Liver (tissue), 9 donors: Measurements from ENCODE around the gene DNASE2B. TPM values are rescaled to one million over a fixed set of nuclear protein-coding genes. Genes with fewer than 3 reads are reported as not detected.

Experiments used
- DNase-seq: peaks from one replicate; pipeline ENCODE4 v3.0.0-alpha.2; 2017; ENCODE audit warnings: low spot score
- H3K27ac ChIP-seq, 2 donors: one replicate each; pipeline ENCODE4 v1.7.0; 2013; ENCODE audit warnings: inconsistent platforms in 2 of 2, low read length in 2 of 2, control low read depth in 1 of 2, low read depth in 1 of 2, mild to moderate bottlenecking in 1 of 2
- H3K27me3 ChIP-seq, 4 donors: one replicate each; pipeline versions ENCODE4 v1.6.1 to v1.7.0; 2013; ENCODE audit warnings: low read length in 3 of 4, inconsistent platforms in 1 of 4, mild to moderate bottlenecking in 1 of 4, moderate library complexity in 1 of 4; ENCODE audit not compliant: control insufficient read depth in 4 of 4, insufficient read depth in 4 of 4
- H3K36me3 ChIP-seq, 4 donors: one replicate each; pipeline versions ENCODE4 v1.6.1 to v1.7.0; 2013; ENCODE audit warnings: low read length in 3 of 4, mild to moderate bottlenecking in 3 of 4, low read depth in 1 of 4, moderate library complexity in 1 of 4; ENCODE audit not compliant: control insufficient read depth in 4 of 4, insufficient read depth in 3 of 4
- H3K4me1 ChIP-seq, 4 donors: one replicate each; pipeline versions ENCODE4 v1.6.1 to v1.7.0; 2013; ENCODE audit warnings: low read length in 3 of 4, mild to moderate bottlenecking in 3 of 4, moderate library complexity in 1 of 4; ENCODE audit not compliant: control insufficient read depth in 4 of 4, insufficient read depth in 4 of 4
- H3K4me3 ChIP-seq, 3 donors: one replicate each; pipeline versions ENCODE4 v1.6.1 to v1.7.0; 2013; ENCODE audit warnings: low read length in 3 of 3, control low read depth in 1 of 3, low read depth in 1 of 3, mild to moderate bottlenecking in 1 of 3
- H3K9ac ChIP-seq, 2 donors: one replicate each; pipeline ENCODE4 v1.7.0; 2013; ENCODE audit warnings: low read length in 2 of 2, mild to moderate bottlenecking in 2 of 2, moderate library complexity in 2 of 2, control low read depth in 1 of 2, low read depth in 1 of 2
- H3K9me3 ChIP-seq, 4 donors: one replicate each; pipeline versions ENCODE4 v1.6.1 to v1.7.0; 2013; ENCODE audit warnings: low read length in 3 of 4; ENCODE audit not compliant: control insufficient read depth in 4 of 4
- FOXA1 ChIP-seq: IDR thresholded peaks from 2 replicates; pipeline ENCODE4 v1.6.1; 2016; ENCODE audit warnings: antibody characterized with exemption
- FOXA2 ChIP-seq: IDR thresholded peaks from 2 replicates; pipeline ENCODE4 v1.6.1; 2016; ENCODE audit warnings: antibody characterized with exemption
- HNF4A ChIP-seq, 2 donors: conservative IDR thresholded peaks; 2 replicates each; pipeline ENCODE4 v1.6.1; 2016; ENCODE audit warnings: antibody characterized with exemption in 2 of 2, mild to moderate bottlenecking in 2 of 2
- JUND ChIP-seq, 2 donors: IDR thresholded peaks; 2 replicates each; pipeline ENCODE4 v1.6.1; 2016; ENCODE audit warnings: antibody characterized with exemption in 2 of 2
- MAX ChIP-seq: IDR thresholded peaks from 2 replicates; pipeline ENCODE4 v1.6.1; 2016; ENCODE audit warnings: antibody characterized with exemption
- NR2F2 ChIP-seq: IDR thresholded peaks from 2 replicates; pipeline ENCODE4 v1.6.1; 2016; ENCODE audit warnings: antibody characterized with exemption
- REST ChIP-seq: IDR thresholded peaks from 2 replicates; pipeline ENCODE4 v1.6.1; 2016; ENCODE audit warnings: antibody characterized with exemption, mild to moderate bottlenecking
- RXRA ChIP-seq, 2 donors: IDR thresholded peaks; 2 replicates each; pipeline ENCODE4 v1.6.1; 2017 to 2018; ENCODE audit warnings: antibody characterized with exemption in 2 of 2, mild to moderate bottlenecking in 1 of 2
- SP1 ChIP-seq: IDR thresholded peaks from 2 replicates; pipeline ENCODE4 v1.6.1; 2018; ENCODE audit warnings: antibody characterized with exemption, mild to moderate bottlenecking
- TAF1 ChIP-seq: conservative IDR thresholded peaks from 2 replicates; pipeline ENCODE4 v1.6.1; 2016; ENCODE audit warnings: antibody characterized with exemption, mild to moderate bottlenecking
- WGBS: extraction: QIAGEN DNeasy Blood & Tissue Kit; methylation state at CpG from one replicate; pipeline ENCODE4 v1.1.7; 2013; 5-methylcytosine and 5-hydroxymethylcytosine counted together
- polyA plus RNA-seq, 2 donors: library from polyadenylated mRNA; stranded (reverse) in 1 of 2; unstranded in 1 of 2; fragments of 200-250 nt in 1 of 2; fragments of >200 nt in 1 of 2; fragmentation: Nextera tagmentation in 1 of 2; extraction: Ambion mirVana in 1 of 2; gene quantifications; one replicate each; pipeline versions ENCODE4 v1.2.1 to v1.2.3, GENCODE V29; 2013 to 2015
- total RNA-seq, 2 donors: library from RNA; depleted of rRNA; stranded (reverse); fragments of >200 nt; gene quantifications; one replicate each; pipeline ENCODE4 v1.2.3, GENCODE V29; 2014
- donor health status: healthy.
- donor health status: healthy.
- donor health status: healthy.
- donor health status: healthy.
- donor health status: healthy.

Gene DNASE2B
- total RNA-seq (not detected), polyA plus RNA-seq (not detected)

- Histone ChIP-seq H3K4me3 (no peak within 1 kb of the TSS), H3K36me3 (no peaks in the 10 kb centered on the region), H3K9ac (no peak within 1 kb of the TSS), H3K9me3 (no peaks in the 10 kb centered on the region), H3K27ac (no peak within 1 kb of the TSS), H3K4me1 (no peaks in the 10 kb centered on the region), H3K27me3 (no peaks in the 10 kb centered on the region)
- 90% methylated on average over 11 of the region's 11 CpGs for WGBS
- no peak for DNase-seq
- TF ChIP-seq MAX (no peak), NR2F2 (no peak)
Observed at GRCh38 chr1:84398175-84399155, at the start of gene DNASE2B. DNASE2B (plus strand) TSS chr1:84398484; CDS start chr1:84398565, 81 bp downstream.

GRCh38 chr1:84348759-84349158, 49.5 kb upstream of the DNASE2B start:
- no peaks in the 10 kb centered on the region for H3K9me3 ChIP-seq
- TF ChIP-seq NR2F2 = no peak
- no peak for TF ChIP-seq HNF4A (conservative IDR thresholded peaks at IDR 0.05)
- DNase-seq = no peak

GRCh38 chr1:84350104-84350503, 48.2 kb upstream of the DNASE2B start:
- 58% methylated on average over 3 of the region's 3 CpGs for WGBS
- TF ChIP-seq FOXA2 = no peak
- TF ChIP-seq SP1 = no peak
- TF ChIP-seq RXRA (IDR thresholded peaks at IDR 0.05) = no peak
- no peak for TF ChIP-seq REST
- no peak for TF ChIP-seq JUND (IDR thresholded peaks at IDR 0.05)
- TF ChIP-seq TAF1 = no peak
- no peak for TF ChIP-seq FOXA1
- no peaks in the 10 kb centered on the region for H3K9me3 ChIP-seq
- H3K27me3 ChIP-seq = no peaks in the 10 kb centered on the region
- H3K4me1 ChIP-seq = no peaks in the 10 kb centered on the region
- no peak for DNase-seq
- H3K36me3 ChIP-seq = no peaks in the 10 kb centered on the region
- H3K27ac ChIP-seq = no peak overlapping the region
- H3K4me3 ChIP-seq = no peak overlapping the region
- no peak overlapping the region for H3K9ac ChIP-seq

More at GRCh38 chr1:84348759-84349158, 49.5 kb upstream of the DNASE2B start:
- no peak overlapping the region for H3K9ac ChIP-seq
- H3K4me3 ChIP-seq = no peak overlapping the region
- H3K4me1 ChIP-seq = no peaks in the 10 kb centered on the region
- H3K36me3 ChIP-seq = no peaks in the 10 kb centered on the region
- no peaks in the 10 kb centered on the region for H3K27me3 ChIP-seq
- 100% methylated on average over 1 of the region's 1 CpG for WGBS
- no peak overlapping the region for H3K27ac ChIP-seq
